OCI-LY3 (cell line): ENCODE measurements around the gene HMX1.

Experiments
- H2AFZ ChIP-seq: fragments of 200-600, 300-600 bp; shearing (Covaris generic); 2 replicates; pipeline ENCODE4 v1.6.0; 2014; ENCODE audit warnings: antibody characterized with exemption, low read depth, low read length
- H3K27ac ChIP-seq: fragments of 200-600, 300-600 bp; sonication (generic); 2 replicates; pipeline ENCODE4 v1.5.1; 2014; ENCODE audit warnings: mild to moderate bottlenecking, low read length, moderate library complexity, mixed read lengths
- H3K27me3 ChIP-seq: fragments of 200-600, 300-600 bp; sonication (generic); 2 replicates; pipeline ENCODE4 v1.6.1; 2014; ENCODE audit warnings: low read depth, low read length, mixed read lengths
- H3K36me3 ChIP-seq: fragments of 200-600, 300-600 bp; sonication (generic); replicated peaks from 2 replicates; pipeline ENCODE3; 2014; ENCODE audit warnings: low read depth, low read length, mixed read lengths
- H3K4me1 ChIP-seq: fragments of 300-600, 200-600 bp; sonication (generic); 2 replicates; pipeline ENCODE4 v1.6.1; 2014; ENCODE audit warnings: low read length, mixed read lengths
- H3K4me2 ChIP-seq: fragments of 200-600, 300-600 bp; sonication (generic); 2 replicates; pipeline ENCODE4 v1.6.1; 2014; ENCODE audit warnings: low read length, mixed read lengths
- H3K4me3 ChIP-seq: fragments of 300-600, 200-600 bp; sonication (generic); 2 replicates; pipeline ENCODE4 v1.5.1; 2014; ENCODE audit warnings: antibody characterized with exemption, mild to moderate bottlenecking, low read length, moderate library complexity
- H3K79me2 ChIP-seq: fragments of 300-600, 200-600 bp; shearing (Covaris generic); 2 replicates; pipeline ENCODE4 v1.6.1; 2014; ENCODE audit warnings: mild to moderate bottlenecking, low read length, mixed read lengths
- H3K9ac ChIP-seq: fragments of 300-600, 200-600 bp; shearing (Covaris generic); 2 replicates; pipeline ENCODE4 v1.6.0; 2014; ENCODE audit warnings: mild to moderate bottlenecking, low read length, moderate library complexity
- H3K9me3 ChIP-seq: fragments of 200-600, 300-600 bp; shearing (Covaris generic); 2 replicates; pipeline ENCODE4 v1.6.1; 2014; ENCODE audit warnings: low read length, mixed read lengths; ENCODE audit not compliant: insufficient read depth
- H4K20me1 ChIP-seq: fragments of 200-600, 300-600 bp; sonication (generic); 2 replicates; pipeline ENCODE4 v1.6.1; 2016; ENCODE audit warnings: low read length, mixed read lengths; ENCODE audit not compliant: insufficient read depth
- CTCF ChIP-seq: fragments of 200-600, 300-600 bp; sonication (generic); IDR thresholded peaks from 2 replicates; pipeline ENCODE4 v1.5.1; 2014; ENCODE audit warnings: antibody characterized with exemption, low read length, low read depth
- EZH2phosphoT487 ChIP-seq: fragments of 200-600 bp; shearing (Covaris generic); IDR thresholded peaks from 2 replicates; pipeline ENCODE4 v1.6.1; 2018; ENCODE audit warnings: antibody characterized with exemption, mixed run types, low read depth

HMX1 gene

DNA sequence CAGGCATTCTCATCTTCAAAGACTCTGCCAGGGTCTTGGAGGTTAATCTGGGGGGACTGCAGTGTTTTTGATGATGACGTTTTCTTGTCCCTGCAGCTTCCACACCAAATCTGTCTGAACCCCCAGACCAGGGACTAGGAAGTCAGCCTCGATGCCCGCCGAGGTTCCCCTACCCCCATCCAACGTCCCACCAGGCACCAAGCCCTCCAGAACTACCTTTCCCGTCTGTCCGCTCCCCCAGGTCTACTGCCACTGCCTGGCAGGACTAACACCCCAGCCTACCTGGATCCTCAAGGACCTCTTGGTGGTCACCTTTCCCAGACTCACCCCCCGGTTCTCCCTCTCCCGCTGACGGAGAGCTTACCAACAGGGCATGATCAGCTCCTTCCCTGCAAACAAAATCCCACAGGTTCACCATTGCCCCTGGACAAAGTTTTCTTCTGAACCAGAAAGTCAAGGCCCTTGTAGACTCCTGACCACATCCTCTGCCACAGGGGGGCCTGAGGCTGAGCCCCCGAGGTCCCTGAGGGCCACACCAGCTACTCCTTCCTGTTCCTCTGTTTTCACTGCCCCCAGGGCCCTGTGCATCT is 40.9 kb downstream of the HMX1 start:
- TF ChIP-seq EZH2phosphoT487 = no peak
- no peak for TF ChIP-seq CTCF
- peaks cover 4% of the 10 kb centered on the region for H3K36me3 ChIP-seq
- no peak overlapping the region for H3K9ac ChIP-seq
- H3K4me2 ChIP-seq = no peak overlapping the region
- H4K20me1 ChIP-seq = no peaks in the 10 kb centered on the region
- H3K27ac ChIP-seq = no peak overlapping the region
- H3K9me3 ChIP-seq = no peaks in the 10 kb centered on the region
- no peaks in the 10 kb centered on the region for H3K79me2 ChIP-seq
- H2AFZ ChIP-seq = no peak overlapping the region
- peaks cover 18% of the 10 kb centered on the region for H3K4me1 ChIP-seq
- peaks cover 12% of the 10 kb centered on the region; the same call in 1 of the 2 replicates for H3K27me3 ChIP-seq
- H3K4me3 ChIP-seq = no peak overlapping the region

- H2AFZ ChIP-seq = no peak overlapping the region
- H3K27ac ChIP-seq = no peak overlapping the region
- peaks cover 4% of the 10 kb centered on the region for H3K36me3 ChIP-seq
- no peak overlapping the region for H3K4me3 ChIP-seq
- H3K4me2 ChIP-seq = no peak overlapping the region
- no peaks in the 10 kb centered on the region for H3K9me3 ChIP-seq
- no peak for TF ChIP-seq EZH2phosphoT487
- TF ChIP-seq CTCF = no peak
- H3K27me3 ChIP-seq = peaks cover 12% of the 10 kb centered on the region; the same call in 1 of the 2 replicates
- no peak overlapping the region for H3K9ac ChIP-seq
- peaks cover 12% of the 10 kb centered on the region for H3K4me1 ChIP-seq
- H3K79me2 ChIP-seq = no peaks in the 10 kb centered on the region
- no peaks in the 10 kb centered on the region for H4K20me1 ChIP-seq
Measured at GRCh38 chr4:8830056-8830455, 41.6 kb downstream of the HMX1 start.

DNA sequence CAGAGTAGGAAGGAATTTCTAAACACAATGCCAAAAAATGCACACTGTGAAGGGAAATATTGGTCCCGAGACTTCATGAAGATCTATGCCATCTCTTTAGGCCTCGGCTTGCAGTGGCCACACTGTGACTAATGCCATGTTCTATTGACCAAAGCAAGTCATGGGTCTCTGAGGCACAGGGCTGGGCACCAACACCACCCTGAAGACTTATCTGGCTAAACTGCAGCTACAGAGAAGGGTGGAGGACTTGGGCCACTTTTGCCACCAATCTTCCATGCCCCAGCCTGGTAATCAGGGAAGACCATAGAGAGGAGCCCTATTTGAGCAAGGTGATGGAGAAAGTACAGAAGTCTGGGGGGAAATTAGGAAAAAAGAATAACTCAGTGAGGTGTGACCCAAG is 42.1 kb downstream of the HMX1 start:
- Histone ChIP-seq H3K9me3 (0 out of 2 replicates have a peak, but pooled peaks cover 3% of the 10 kb centered on the region), H3K9ac (no peak overlapping the region), H3K4me3 (no peak overlapping the region), H2AFZ (no peak overlapping the region), H3K4me2 (no peak overlapping the region), H3K4me1 (peaks cover 7% of the 10 kb centered on the region), H4K20me1 (no peaks in the 10 kb centered on the region), H3K27ac (no peak overlapping the region), H3K27me3 (peaks cover 12% of the 10 kb centered on the region; the same call in 1 of the 2 replicates), H3K36me3 (peaks cover 4% of the 10 kb centered on the region), H3K79me2 (no peaks in the 10 kb centered on the region)
- TF ChIP-seq EZH2phosphoT487 (no peak), CTCF (no peak)

DNA sequence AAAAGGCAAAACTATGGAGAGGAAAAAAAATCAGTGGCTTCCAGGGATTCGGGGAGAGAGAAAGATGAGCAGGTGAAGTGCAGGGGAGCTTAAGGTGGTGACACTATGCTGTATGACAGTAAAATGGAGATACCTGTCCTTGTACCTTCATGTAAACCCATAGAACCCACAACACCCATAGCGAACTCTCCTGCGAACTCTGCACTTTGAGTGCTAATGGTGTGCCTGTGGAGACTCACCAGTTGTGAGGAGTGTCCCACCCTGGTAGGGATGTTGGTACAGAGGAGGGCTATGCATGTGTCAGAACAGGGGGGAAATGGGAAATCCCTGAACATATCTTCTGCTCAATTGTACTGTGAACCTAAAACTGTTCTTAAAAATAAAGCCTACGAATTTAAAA is 42.8 kb downstream of the HMX1 start:
- Histone ChIP-seq H3K36me3 (peaks cover 4% of the 10 kb centered on the region), H3K9ac (no peak overlapping the region)

More for the DNA sequence above, 42.8 kb downstream of the HMX1 start:
- no peak overlapping the region for H3K27ac ChIP-seq
- no peak overlapping the region for H2AFZ ChIP-seq
- peaks cover 4% of the 10 kb centered on the region; the same call in 1 of the 2 replicates for H3K4me1 ChIP-seq
- no peak overlapping the region for H3K4me2 ChIP-seq
- no peak overlapping the region for H3K4me3 ChIP-seq
- TF ChIP-seq CTCF (no peak), EZH2phosphoT487 (no peak)
- no peaks in the 10 kb centered on the region for H3K79me2 ChIP-seq
- H3K9me3 ChIP-seq = 0 out of 2 replicates have a peak, but pooled peaks cover 3% of the 10 kb centered on the region
- H3K27me3 ChIP-seq = peaks cover 12% of the 10 kb centered on the region; the same call in 1 of the 2 replicates
- H4K20me1 ChIP-seq = no peaks in the 10 kb centered on the region
